Thymus (tissue), 11 donors: ENCODE data around the gene RILP. TPM values are rescaled to one million over a fixed set of nuclear protein-coding genes. Genes with fewer than 3 reads are reported as not detected.

Experiments used
- DNase-seq, 9 donors: peaks; one replicate each; pipeline ENCODE4 v3.0.0-alpha.2; 2013; ENCODE audit warnings: low spot score in 9 of 9, low read depth in 6 of 9, missing footprints in 1 of 9
- H3K27ac ChIP-seq, 2 donors: one replicate each; pipeline ENCODE4 v1.5.1; 2013; ENCODE audit warnings: control low read depth in 1 of 2, low read depth in 1 of 2, low read length in 1 of 2, mild to moderate bottlenecking in 1 of 2, moderate library complexity in 1 of 2
- H3K27me3 ChIP-seq, 2 donors: one replicate each; pipeline ENCODE4 v1.5.1; 2013; ENCODE audit warnings: low read length in 1 of 2; ENCODE audit not compliant: control insufficient read depth in 2 of 2, insufficient read depth in 1 of 2
- H3K36me3 ChIP-seq, 2 donors: one replicate each; pipeline ENCODE4 v1.5.1; 2013; ENCODE audit warnings: low read length in 1 of 2, mild to moderate bottlenecking in 1 of 2, moderate library complexity in 1 of 2; ENCODE audit not compliant: control insufficient read depth in 2 of 2, insufficient read depth in 2 of 2
- H3K4me1 ChIP-seq, 2 donors: one replicate each; pipeline ENCODE4 v1.5.1; 2013; ENCODE audit warnings: low read length in 2 of 2; ENCODE audit not compliant: control insufficient read depth in 2 of 2, insufficient read depth in 2 of 2
- H3K4me3 ChIP-seq, 2 donors: one replicate each; pipeline ENCODE4 v1.5.1; 2013; ENCODE audit warnings: low read length in 2 of 2, control low read depth in 1 of 2, mild to moderate bottlenecking in 1 of 2
- H3K9me3 ChIP-seq, 2 donors: one replicate each; pipeline ENCODE4 v1.5.1; 2013; ENCODE audit warnings: low read length in 1 of 2, mild to moderate bottlenecking in 1 of 2; ENCODE audit not compliant: control insufficient read depth in 2 of 2, insufficient read depth in 1 of 2
- WGBS: extraction: QIAGEN DNeasy Blood & Tissue Kit; methylation state at CpG from one replicate; pipeline ENCODE4 v1.1.7; 2013; 5-methylcytosine and 5-hydroxymethylcytosine counted together
- polyA plus RNA-seq: library from polyadenylated mRNA; stranded (reverse); fragments of 200-250 nt; gene quantifications from one replicate; pipeline ENCODE4 v1.2.3, GENCODE V29; 2013
- total RNA-seq: library from RNA; stranded (reverse); fragments of 120-200 nt; gene quantifications from one replicate; pipeline ENCODE4 v1.2.4, GENCODE V29; 2013
- donor health status: healthy.

RILP gene
- total and polyA plus RNA-seq, 2 donors, result 5.4 to 11.7 TPM

GRCh38 chr17:1612400-1612799 is 37.3 kb downstream of the RILP start:
- H3K36me3 ChIP-seq, result peaks cover 23 to 34% of the 10 kb centered on the region in 2 donors
- H3K27ac ChIP-seq, result no peak overlapping the region
- no peak for DNase-seq
- H3K4me1 ChIP-seq, result peaks cover 0 to 9% of the 10 kb centered on the region in 2 donors
- H3K9me3 ChIP-seq, result no peaks in the 10 kb centered on the region
- WGBS, result 96% methylated on average over 16 of the region's 16 CpGs
- no peaks in the 10 kb centered on the region for H3K27me3 ChIP-seq
- H3K4me3 ChIP-seq, result no peak overlapping the region

- peaks cover 27 to 30% of the 10 kb centered on the region in 2 donors for H3K36me3 ChIP-seq
- no peaks in the 10 kb centered on the region for H3K9me3 ChIP-seq
- peaks cover 0 to 16% of the 10 kb centered on the region in 2 donors for H3K4me1 ChIP-seq
- H3K4me3 ChIP-seq, result no peak overlapping the region
- no peak for DNase-seq
- H3K27ac ChIP-seq, result no peak overlapping the region
- WGBS, result 97% methylated on average over 10 of the region's 10 CpGs
- H3K27me3 ChIP-seq, result no peaks in the 10 kb centered on the region
Observed at GRCh38 chr17:1611715-1612114, 38.0 kb downstream of the RILP start.

GRCh38 chr17:1608676-1609075 is 41.0 kb downstream of the RILP start:
- Histone ChIP-seq H3K27me3 (peaks cover 0 to 2% of the 10 kb centered on the region in 2 donors), H3K4me1 (peaks cover 3 to 39% of the 10 kb centered on the region in 2 donors), H3K27ac (no peak overlapping the region), H3K36me3 (peaks cover 17 to 21% of the 10 kb centered on the region in 2 donors), H3K9me3 (no peaks in the 10 kb centered on the region), H3K4me3 (no peak overlapping the region)
- WGBS, result 98% methylated on average over 7 of the region's 7 CpGs
- DNase-seq, result no peak

- no peaks in the 10 kb centered on the region for H3K9me3 ChIP-seq
- 70% methylated on average over 5 of the region's 5 CpGs for WGBS
- peaks cover 0 to 2% of the 10 kb centered on the region in 2 donors for H3K27me3 ChIP-seq
- peak overlapping the region in 1 of 2 donors; percentile 46 for H3K27ac ChIP-seq
- DNase-seq, result no peak
- peaks cover 15 to 16% of the 10 kb centered on the region in 2 donors for H3K36me3 ChIP-seq
- H3K4me1 ChIP-seq, result peaks cover 3 to 39% of the 10 kb centered on the region in 2 donors
- H3K4me3 ChIP-seq, result no peak overlapping the region
Observed at GRCh38 chr17:1607971-1608320, 41.7 kb downstream of the RILP start.

GRCh38 chr17:1606352-1606985 is 43.2 kb downstream of the RILP start:
- no peak overlapping the region for H3K4me3 ChIP-seq
- peaks cover 0 to 2% of the 10 kb centered on the region in 2 donors for H3K27me3 ChIP-seq
- WGBS, result 92% methylated on average over 26 of the region's 26 CpGs
- H3K36me3 ChIP-seq, result peaks cover 12 to 14% of the 10 kb centered on the region in 2 donors
- H3K9me3 ChIP-seq, result peaks cover 5 to 10% of the 10 kb centered on the region in 2 donors
- no peak for DNase-seq
- H3K27ac ChIP-seq, result peak overlapping the region; percentile 49 to 52
- H3K4me1 ChIP-seq, result peaks cover 3 to 39% of the 10 kb centered on the region in 2 donors

- Histone ChIP-seq H3K27ac (no peak overlapping the region), H3K4me3 (no peak overlapping the region), H3K4me1 (peaks cover 3 to 43% of the 10 kb centered on the region in 2 donors), H3K36me3 (peaks cover 14 to 18% of the 10 kb centered on the region in 2 donors), H3K27me3 (peaks cover 0 to 2% of the 10 kb centered on the region in 2 donors), H3K9me3 (peaks cover 7 to 17% of the 10 kb centered on the region in 2 donors)
- DNase-seq, result no peak
- 95% methylated on average over 19 of the region's 19 CpGs for WGBS
Observed at GRCh38 chr17:1605681-1606351, 43.9 kb downstream of the RILP start.

- Histone ChIP-seq H3K27me3 (peaks cover 0 to 2% of the 10 kb centered on the region in 2 donors), H3K27ac (peak overlapping the region; percentile 5 to 60), H3K4me3 (peak overlapping the region in 1 of 2 donors; percentile 32), H3K36me3 (peaks cover 14 to 18% of the 10 kb centered on the region in 2 donors), H3K4me1 (peaks cover 3 to 43% of the 10 kb centered on the region in 2 donors), H3K9me3 (peaks cover 7 to 17% of the 10 kb centered on the region in 2 donors)
- peak in 2 of 9 donors; percentile 49 to 59 for DNase-seq
- WGBS, result 37% methylated on average over 35 of the region's 35 CpGs
Observed at GRCh38 chr17:1604831-1605528, 44.7 kb downstream of the RILP start.

GRCh38 chr17:1601571-1601970 is 48.1 kb downstream of the RILP start:
- Histone ChIP-seq H3K4me3 (no peak overlapping the region), H3K9me3 (peaks cover 7 to 17% of the 10 kb centered on the region in 2 donors), H3K36me3 (peaks cover 14 to 20% of the 10 kb centered on the region in 2 donors), H3K27me3 (peaks cover 0 to 2% of the 10 kb centered on the region in 2 donors), H3K27ac (no peak overlapping the region), H3K4me1 (peaks cover 3 to 26% of the 10 kb centered on the region in 2 donors)
- DNase-seq, result no peak
- WGBS, result 99% methylated on average over 14 of the region's 14 CpGs
